GM23338 (cell line): ENCODE measurements around the gene AFF2.

Experiments used
- CTCF ChIP-seq, 2 experiments: fragments of 200-600 bp in 1 of 2; sonication (generic) in 1 of 2; conservative IDR thresholded peaks; 2 replicates each; pipeline versions ENCODE4 v1.5.1 to v1.6.1; 2016 to 2017; ENCODE audit warnings: antibody characterized with exemption in 2 of 2, low read depth in 2 of 2, mild to moderate bottlenecking in 2 of 2, moderate library complexity in 1 of 2
- EZH2 ChIP-seq: fragments of 200-600 bp; sonication (generic); IDR thresholded peaks from one replicate; pipeline ENCODE4 v1.8.0; 2017; ENCODE audit warnings: antibody characterized with exemption, mild to moderate bottlenecking, low read depth; ENCODE audit not compliant: unreplicated experiment
- POLR2AphosphoS5 ChIP-seq: IDR thresholded peaks from 2 replicates; pipeline ENCODE4 v1.6.1; 2016; ENCODE audit warnings: antibody characterized with exemption, low read depth

DNA sequence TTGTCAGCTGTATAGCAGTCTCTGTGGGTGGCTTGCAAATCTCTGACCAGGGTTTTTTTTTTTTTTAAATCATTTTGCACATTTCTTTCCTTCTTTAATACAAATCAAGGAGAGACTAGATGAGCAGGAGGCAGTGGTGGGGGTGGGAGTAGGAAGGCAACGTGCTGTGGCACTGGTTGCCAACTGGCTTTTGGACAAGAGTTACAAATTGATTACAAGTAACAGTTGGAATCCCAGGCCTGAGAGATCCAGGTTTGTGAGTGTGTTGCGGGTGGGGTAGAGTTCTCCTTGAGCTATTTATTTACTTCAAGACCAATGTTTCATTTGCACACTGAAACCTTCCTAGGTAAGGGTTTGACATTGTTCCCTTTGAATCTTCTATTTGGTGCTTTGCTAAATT lies 325.3 kb downstream of the AFF2 start:
- TF ChIP-seq EZH2 (no peak), POLR2AphosphoS5 (no peak), CTCF (conservative IDR thresholded peaks at IDR 0.05; ENCODE audit: low read depth in 2 of 2) (no peak)
